ENCODE measurements around the gene AFF2.

AFF2 gene

GRCh38 chrX:148632444-148632843 lies 132.0 kb downstream of the AFF2 start:
- Histone ChIP-seq H3K9me3 (ENCODE audit: control insufficient read depth, insufficient read depth, low read length) (no peaks in the 10 kb centered on the region), H3K27me3 (ENCODE audit: control insufficient read depth, insufficient read depth, low read length) (no peaks in the 10 kb centered on the region), H3K4me3 (ENCODE audit: low read length) (no peak overlapping the region), H3K36me3 (ENCODE audit: control insufficient read depth, insufficient read depth, low read length) (no peaks in the 10 kb centered on the region), H3K4me1 (ENCODE audit: control insufficient read depth, insufficient read depth, low read length) (no peaks in the 10 kb centered on the region), H3K27ac (ENCODE audit: low read length) (no peak overlapping the region)
- no peak for DNase-seq (ENCODE audit: low read depth, low spot score)
- no CpG with 5 or more reads among the region's 2 CpGs for WGBS (ENCODE audit: insufficient coverage, insufficient read length)

- no peaks in the 10 kb centered on the region for H3K36me3 ChIP-seq (ENCODE audit: control insufficient read depth, insufficient read depth, low read length)
- H3K27me3 ChIP-seq (ENCODE audit: control insufficient read depth, insufficient read depth, low read length), result no peaks in the 10 kb centered on the region
- no peak overlapping the region for H3K4me3 ChIP-seq (ENCODE audit: low read length)
- WGBS (ENCODE audit: insufficient coverage, insufficient read length), result no CpG with 5 or more reads among the region's 7 CpGs
- no peak for DNase-seq (ENCODE audit: low read depth, low spot score)
- no peaks in the 10 kb centered on the region for H3K4me1 ChIP-seq (ENCODE audit: control insufficient read depth, insufficient read depth, low read length)
- no peak overlapping the region for H3K27ac ChIP-seq (ENCODE audit: low read length)
- no peaks in the 10 kb centered on the region for H3K9me3 ChIP-seq (ENCODE audit: control insufficient read depth, insufficient read depth, low read length)
These were observed 132.9 kb downstream of the AFF2 start for GRCh38 chrX:148633218-148633908.

- Histone ChIP-seq H3K27me3 (ENCODE audit: control insufficient read depth, insufficient read depth, low read length) (no peaks in the 10 kb centered on the region), H3K36me3 (ENCODE audit: control insufficient read depth, insufficient read depth, low read length) (no peaks in the 10 kb centered on the region), H3K4me1 (ENCODE audit: control insufficient read depth, insufficient read depth, low read length) (no peaks in the 10 kb centered on the region), H3K27ac (ENCODE audit: low read length) (no peak overlapping the region), H3K9me3 (ENCODE audit: control insufficient read depth, insufficient read depth, low read length) (no peaks in the 10 kb centered on the region), H3K4me3 (ENCODE audit: low read length) (no peak overlapping the region)
- no CpG with 5 or more reads among the region's 1 CpG for WGBS (ENCODE audit: insufficient coverage, insufficient read length)
- DNase-seq (ENCODE audit: low read depth, low spot score), result no peak
These were observed 134.2 kb downstream of the AFF2 start for GRCh38 chrX:148634591-148634990.

GRCh38 chrX:148643460-148643859 lies 143.0 kb downstream of the AFF2 start:
- no peak for DNase-seq (ENCODE audit: low read depth, low spot score)
- no CpG with 5 or more reads among the region's 3 CpGs for WGBS (ENCODE audit: insufficient coverage, insufficient read length)
- Histone ChIP-seq H3K4me3 (ENCODE audit: low read length) (no peak overlapping the region), H3K27me3 (ENCODE audit: control insufficient read depth, insufficient read depth, low read length) (no peaks in the 10 kb centered on the region), H3K9me3 (ENCODE audit: control insufficient read depth, insufficient read depth, low read length) (no peaks in the 10 kb centered on the region), H3K27ac (ENCODE audit: low read length) (no peak overlapping the region), H3K36me3 (ENCODE audit: control insufficient read depth, insufficient read depth, low read length) (no peaks in the 10 kb centered on the region), H3K4me1 (ENCODE audit: control insufficient read depth, insufficient read depth, low read length) (no peaks in the 10 kb centered on the region)

GRCh38 chrX:148647651-148648050 lies 147.2 kb downstream of the AFF2 start:
- Histone ChIP-seq H3K4me1 (ENCODE audit: control insufficient read depth, insufficient read depth, low read length) (no peaks in the 10 kb centered on the region), H3K27ac (ENCODE audit: low read length) (no peak overlapping the region), H3K4me3 (ENCODE audit: low read length) (no peak overlapping the region), H3K36me3 (ENCODE audit: control insufficient read depth, insufficient read depth, low read length) (no peaks in the 10 kb centered on the region), H3K27me3 (ENCODE audit: control insufficient read depth, insufficient read depth, low read length) (no peaks in the 10 kb centered on the region), H3K9me3 (ENCODE audit: control insufficient read depth, insufficient read depth, low read length) (no peaks in the 10 kb centered on the region)
- no peak for DNase-seq (ENCODE audit: low read depth, low spot score)
- WGBS (ENCODE audit: insufficient coverage, insufficient read length), result no CpG with 5 or more reads among the region's 4 CpGs

GRCh38 chrX:148649145-148649795 lies 148.9 kb downstream of the AFF2 start:
- no peaks in the 10 kb centered on the region for H3K36me3 ChIP-seq (ENCODE audit: control insufficient read depth, insufficient read depth, low read length)
- no peak overlapping the region for H3K27ac ChIP-seq (ENCODE audit: low read length)
- no peak for DNase-seq (ENCODE audit: low read depth, low spot score)
- H3K9me3 ChIP-seq (ENCODE audit: control insufficient read depth, insufficient read depth, low read length), result no peaks in the 10 kb centered on the region
- no peaks in the 10 kb centered on the region for H3K4me1 ChIP-seq (ENCODE audit: control insufficient read depth, insufficient read depth, low read length)
- H3K4me3 ChIP-seq (ENCODE audit: low read length), result no peak overlapping the region
- no peaks in the 10 kb centered on the region for H3K27me3 ChIP-seq (ENCODE audit: control insufficient read depth, insufficient read depth, low read length)
- WGBS (ENCODE audit: insufficient coverage, insufficient read length), result no CpG with 5 or more reads among the region's 8 CpGs

- no peak for DNase-seq (ENCODE audit: low read depth, low spot score)
- no peaks in the 10 kb centered on the region for H3K4me1 ChIP-seq (ENCODE audit: control insufficient read depth, insufficient read depth, low read length)
- H3K4me3 ChIP-seq (ENCODE audit: low read length), result no peak overlapping the region
- H3K27me3 ChIP-seq (ENCODE audit: control insufficient read depth, insufficient read depth, low read length), result no peaks in the 10 kb centered on the region
- no CpG with 5 or more reads among the region's 4 CpGs for WGBS (ENCODE audit: insufficient coverage, insufficient read length)
- no peaks in the 10 kb centered on the region for H3K36me3 ChIP-seq (ENCODE audit: control insufficient read depth, insufficient read depth, low read length)
- H3K27ac ChIP-seq (ENCODE audit: low read length), result no peak overlapping the region
- H3K9me3 ChIP-seq (ENCODE audit: control insufficient read depth, insufficient read depth, low read length), result no peaks in the 10 kb centered on the region
These were observed 157.8 kb downstream of the AFF2 start for GRCh38 chrX:148658115-148658730.

- Histone ChIP-seq H3K9me3 (ENCODE audit: control insufficient read depth, insufficient read depth, low read length) (no peaks in the 10 kb centered on the region), H3K36me3 (ENCODE audit: control insufficient read depth, insufficient read depth, low read length) (no peaks in the 10 kb centered on the region), H3K27me3 (ENCODE audit: control insufficient read depth, insufficient read depth, low read length) (no peaks in the 10 kb centered on the region), H3K4me1 (ENCODE audit: control insufficient read depth, insufficient read depth, low read length) (no peaks in the 10 kb centered on the region), H3K27ac (ENCODE audit: low read length) (no peak overlapping the region), H3K4me3 (ENCODE audit: low read length) (no peak overlapping the region)
- DNase-seq (ENCODE audit: low read depth, low spot score), result no peak
These were observed 159.1 kb downstream of the AFF2 start for GRCh38 chrX:148659481-148659880.

- Histone ChIP-seq H3K9me3 (ENCODE audit: control insufficient read depth, insufficient read depth, low read length) (no peaks in the 10 kb centered on the region), H3K36me3 (ENCODE audit: control insufficient read depth, insufficient read depth, low read length) (no peaks in the 10 kb centered on the region), H3K27ac (ENCODE audit: low read length) (no peak overlapping the region), H3K27me3 (ENCODE audit: control insufficient read depth, insufficient read depth, low read length) (no peaks in the 10 kb centered on the region), H3K4me3 (ENCODE audit: low read length) (no peak overlapping the region), H3K4me1 (ENCODE audit: control insufficient read depth, insufficient read depth, low read length) (no peaks in the 10 kb centered on the region)
- DNase-seq (ENCODE audit: low read depth, low spot score), result no peak
These were observed 160.6 kb downstream of the AFF2 start for GRCh38 chrX:148661035-148661434.

- Histone ChIP-seq H3K27me3 (ENCODE audit: control insufficient read depth, insufficient read depth, low read length) (no peaks in the 10 kb centered on the region), H3K9me3 (ENCODE audit: control insufficient read depth, insufficient read depth, low read length) (no peaks in the 10 kb centered on the region), H3K27ac (ENCODE audit: low read length) (no peak overlapping the region), H3K36me3 (ENCODE audit: control insufficient read depth, insufficient read depth, low read length) (no peaks in the 10 kb centered on the region), H3K4me3 (ENCODE audit: low read length) (no peak overlapping the region), H3K4me1 (ENCODE audit: control insufficient read depth, insufficient read depth, low read length) (no peaks in the 10 kb centered on the region)
- WGBS (ENCODE audit: insufficient coverage, insufficient read length), result no CpG with 5 or more reads among the region's 1 CpG
- no peak for DNase-seq (ENCODE audit: low read depth, low spot score)
These were observed 161.6 kb downstream of the AFF2 start for GRCh38 chrX:148662014-148662413.

- H3K27ac ChIP-seq (ENCODE audit: low read length), result no peak overlapping the region
- no peak for DNase-seq (ENCODE audit: low read depth, low spot score)
- H3K27me3 ChIP-seq (ENCODE audit: control insufficient read depth, insufficient read depth, low read length), result no peaks in the 10 kb centered on the region
- H3K36me3 ChIP-seq (ENCODE audit: control insufficient read depth, insufficient read depth, low read length), result no peaks in the 10 kb centered on the region
- H3K9me3 ChIP-seq (ENCODE audit: control insufficient read depth, insufficient read depth, low read length), result no peaks in the 10 kb centered on the region
- WGBS (ENCODE audit: insufficient coverage, insufficient read length), result no CpG with 5 or more reads among the region's 1 CpG
- no peaks in the 10 kb centered on the region for H3K4me1 ChIP-seq (ENCODE audit: control insufficient read depth, insufficient read depth, low read length)
- no peak overlapping the region for H3K4me3 ChIP-seq (ENCODE audit: low read length)
These were observed 163.8 kb downstream of the AFF2 start for GRCh38 chrX:148664171-148664570.
